H1 (cell line): ENCODE measurements around the gene NDUFAF8. TPM values are rescaled to one million over a fixed set of nuclear protein-coding genes. Genes with fewer than 3 reads are reported as not detected.

Experiments used
- CTCF ChIA-PET: fragments of 300-600 bp; sonication (Branson Sonifier 250); formaldehyde crosslinking; loops from one replicate; lab custom pipeline; 2021; ENCODE audit not compliant: partially characterized antibody; lab: Charles Lee
- POLR2A ChIA-PET: fragments of 300-600 bp; sonication (Branson Sonifier 250); formaldehyde crosslinking; loops from one replicate; lab custom pipeline; 2021; ENCODE audit warnings: inconsistent platforms; ENCODE audit not compliant: partially characterized antibody; lab: Charles Lee
- DNase-seq, 2 experiments: peaks; one replicate each; pipeline versions ENCODE4 v3.0.0 to v3.0.0-alpha.2; 2010 to 2022; ENCODE audit warnings: low spot score in 2 of 2, low read depth in 1 of 2, mixed read lengths in 1 of 2
- FAIRE-seq: peaks from 2 replicates; lab custom pipeline; 2011; peaks lifted over from hg19 to GRCh38; lab: Jason Lieb, UNC
- H2AFZ ChIP-seq: 2 replicates; pipeline ENCODE4 v1.8.1; 2012; ENCODE audit warnings: low read length, inconsistent platforms
- H2AK5ac ChIP-seq: 2 replicates; pipeline ENCODE4 v1.6.1; 2013; ENCODE audit warnings: low read depth, low read length
- H2BK120ac ChIP-seq: replicated peaks from 2 replicates; pipeline ENCODE3; 2013; ENCODE audit warnings: low read depth, low read length, inconsistent platforms
- H2BK12ac ChIP-seq: 2 replicates; pipeline ENCODE4 v1.6.1; 2013; ENCODE audit warnings: low read depth, low read length
- H2BK15ac ChIP-seq: 2 replicates; pipeline ENCODE4 v1.6.1; 2013; ENCODE audit warnings: low read length
- H2BK20ac ChIP-seq: 2 replicates; pipeline ENCODE4 v1.6.1; 2013; ENCODE audit warnings: low read length
- H2BK5ac ChIP-seq: 2 replicates; pipeline ENCODE4 v1.6.1; 2013; ENCODE audit warnings: low read depth, low read length
- H3K14ac ChIP-seq: 2 replicates; pipeline ENCODE4 v1.6.1; 2013; ENCODE audit warnings: inconsistent platforms; ENCODE audit not compliant: insufficient read length
- H3K18ac ChIP-seq: 2 replicates; pipeline ENCODE4 v1.6.1; 2013; ENCODE audit warnings: low read length; ENCODE audit errors: extremely low read depth
- H3K23ac ChIP-seq: 2 replicates; pipeline ENCODE4 v1.6.1; 2013; ENCODE audit warnings: inconsistent platforms; ENCODE audit not compliant: insufficient read length
- H3K23me2 ChIP-seq: 2 replicates; pipeline ENCODE4 v1.6.1; 2013; ENCODE audit warnings: low read depth, low read length
- H3K27ac ChIP-seq: 2 replicates; pipeline ENCODE4 v1.6.1; 2011; ENCODE audit warnings: low read depth, low read length, inconsistent platforms
- H3K27me3 ChIP-seq, 4 experiments: replicated peaks in 1 of 4; 1 replicate in 1 of 4; 2 replicates in 3 of 4; pipeline versions ENCODE4 v1.6.1 to v1.8.1; 2011 to 2013; ENCODE audit warnings: low read length in 3 of 4, mild to moderate bottlenecking in 3 of 4, inconsistent platforms in 2 of 4, mixed read lengths in 2 of 4, moderate library complexity in 1 of 4; ENCODE audit not compliant: control insufficient read depth in 3 of 4, insufficient read depth in 3 of 4; ENCODE audit errors: extremely low read depth in 1 of 4
- H3K36me3 ChIP-seq, 4 experiments: 2 replicates each; pipeline versions ENCODE4 v1.6.1 to v1.8.1; 2011 to 2013; ENCODE audit warnings: mild to moderate bottlenecking in 4 of 4, low read length in 3 of 4, moderate library complexity in 2 of 4, control low read depth in 1 of 4, inconsistent platforms in 1 of 4; ENCODE audit not compliant: insufficient read depth in 4 of 4, control insufficient read depth in 2 of 4
- H3K4ac ChIP-seq: replicated peaks from 2 replicates; pipeline ENCODE3; 2013; ENCODE audit warnings: low read length, low read depth, mixed read lengths, inconsistent platforms; ENCODE audit not compliant: insufficient read length
- H3K4me1 ChIP-seq, 4 experiments: replicated peaks in 1 of 4; 1 replicate in 1 of 4; 2 replicates in 3 of 4; pipeline versions ENCODE4 v1.6.1 to v1.8.1; 2011 to 2013; ENCODE audit warnings: low read length in 3 of 4, inconsistent platforms in 2 of 4, mixed read lengths in 1 of 4; ENCODE audit not compliant: insufficient read depth in 4 of 4, control insufficient read depth in 3 of 4
- H3K4me2 ChIP-seq, 2 experiments: 2 replicates each; pipeline versions ENCODE4 v1.6.1 to v1.8.1; 2011 to 2013; ENCODE audit warnings: low read depth in 2 of 2, low read length in 2 of 2, control low read depth in 1 of 2, inconsistent platforms in 1 of 2, mild to moderate bottlenecking in 1 of 2; ENCODE audit not compliant: insufficient read depth in 1 of 2
- H3K4me3 ChIP-seq, 4 experiments: fragments of 200-600, 300-600 bp in 1 of 4; sonication (generic), shearing (Covaris generic), sonication (Bioruptor Twin) in 1 of 4; 2 replicates each; pipeline versions ENCODE4 v1.5.1 to v1.8.1; 2011 to 2016; ENCODE audit warnings: low read length in 4 of 4, low read depth in 3 of 4, control low read depth in 2 of 4, inconsistent platforms in 2 of 4, mild to moderate bottlenecking in 2 of 4, mixed read lengths in 1 of 4, moderate library complexity in 1 of 4; ENCODE audit not compliant: insufficient read depth in 2 of 4; ENCODE audit errors: extremely low read depth in 1 of 4
- H3K56ac ChIP-seq: replicated peaks from 2 replicates; pipeline ENCODE3; 2013; ENCODE audit warnings: low read depth, mild to moderate bottlenecking, mixed read lengths, low read length, inconsistent platforms; ENCODE audit not compliant: insufficient read length
- H3K79me1 ChIP-seq: 2 replicates; pipeline ENCODE4 v1.6.1; 2013; ENCODE audit warnings: low read depth, low read length, control low read depth
- H3K79me2 ChIP-seq, 2 experiments: 2 replicates each; pipeline versions ENCODE4 v1.6.1 to v1.8.1; 2012 to 2013; ENCODE audit warnings: low read length in 2 of 2, mild to moderate bottlenecking in 2 of 2, inconsistent platforms in 1 of 2; ENCODE audit not compliant: insufficient read depth in 2 of 2, control insufficient read depth in 1 of 2
- H3K9ac ChIP-seq, 4 experiments: replicated peaks in 1 of 4; 1 replicate in 1 of 4; 2 replicates in 3 of 4; pipeline versions ENCODE4 v1.6.1 to v1.8.1; 2011 to 2013; ENCODE audit warnings: low read depth in 3 of 4, low read length in 3 of 4, control low read depth in 2 of 4, mild to moderate bottlenecking in 2 of 4, moderate library complexity in 2 of 4, inconsistent platforms in 1 of 4; ENCODE audit errors: extremely low read depth in 1 of 4
- H3K9me3 ChIP-seq, 2 experiments: 2 replicates each; pipeline versions ENCODE4 v1.6.1 to v1.8.1; 2012 to 2013; ENCODE audit warnings: mild to moderate bottlenecking in 2 of 2, moderate library complexity in 2 of 2, control low read depth in 1 of 2, inconsistent platforms in 1 of 2, low read depth in 1 of 2, low read length in 1 of 2, mixed read lengths in 1 of 2; ENCODE audit not compliant: insufficient read depth in 2 of 2
- H4K20me1 ChIP-seq, 2 experiments: replicated peaks in 1 of 2; 2 replicates each; pipeline versions ENCODE3 to v1.8.1; 2011 to 2013; ENCODE audit warnings: inconsistent platforms in 2 of 2, low read length in 2 of 2, mild to moderate bottlenecking in 1 of 2; ENCODE audit not compliant: insufficient read depth in 2 of 2, control insufficient read depth in 1 of 2
- H4K5ac ChIP-seq: 2 replicates; pipeline ENCODE4 v1.6.1; 2013; ENCODE audit warnings: low read length, low read depth, mixed read lengths, inconsistent platforms; ENCODE audit not compliant: insufficient read length
- H4K8ac ChIP-seq: 2 replicates; pipeline ENCODE4 v1.8.0; 2013; ENCODE audit warnings: mild to moderate bottlenecking, moderate library complexity, low read length, inconsistent platforms; ENCODE audit not compliant: insufficient read depth; ENCODE audit errors: extremely low read depth
- H4K91ac ChIP-seq: replicated peaks from 2 replicates; pipeline ENCODE3; 2013; ENCODE audit warnings: low read length, mixed read lengths, inconsistent platforms; ENCODE audit not compliant: insufficient read length
- WGBS, 2 experiments: shearing (Covaris generic) in 1 of 2; methylation state at CpG; one replicate each; pipeline versions ENCODE4 v1.1.6 to v1.1.7; 2013 to 2015; ENCODE audit warnings: low lambda C conversion rate in 2 of 2, mixed read lengths in 2 of 2, inconsistent platforms in 1 of 2, low coverage in 1 of 2, missing lambda C conversion rate in 1 of 2; ENCODE audit not compliant: insufficient replicate concordance in 2 of 2, insufficient coverage in 1 of 2, insufficient read length in 1 of 2; ENCODE audit errors: extremely low coverage in 1 of 2, missing lambda C conversion rate in 1 of 2; 5-methylcytosine and 5-hydroxymethylcytosine counted together
- polyA plus RNA-seq, 7 experiments: library from polyadenylated mRNA; depleted of rRNA in 3 of 7; stranded (reverse) in 5 of 7; unstranded in 2 of 7; fragments of >200 nt in 5 of 7; fragments of 200-250 nt in 2 of 7; gene quantifications; 1 replicate in 5 of 7; 2 replicates in 1 of 7; 4 replicates in 1 of 7; pipeline versions ENCODE4 v1.2.1 to v1.2.3, GENCODE V29; 2011 to 2013; ENCODE audit warnings: missing spikeins in 2 of 7, mixed read lengths in 2 of 7
- total RNA-seq: library from RNA; stranded (reverse); fragmentation: NEBNext Ultra II Directional; extraction: Animal tissue kit (Norgen Biotek cat#: 25700); gene quantifications from 2 replicates; pipeline ENCODE4 v1.2.1, GENCODE V29; 2021

Gene NDUFAF8
- total and polyA plus RNA-seq, 2 of the 8 experiments (the other 6 are each of a cell fraction or from before 2014, with no cell fraction given): 48.9 to 91.1 TPM

GRCh38 chr17:81278831-81279230 lies 39.7 kb downstream of the NDUFAF8 start:
- Histone ChIP-seq H2BK120ac (no peak overlapping the region), H4K91ac (no peak overlapping the region), H2BK5ac (no peak overlapping the region), H2AK5ac (no peak overlapping the region), H2AFZ (no peak overlapping the region), H3K27ac (no peak overlapping the region), H2BK12ac (no peak overlapping the region), H3K14ac (no peak overlapping the region), H3K9me3 (no peaks in the 10 kb centered on the region), H3K27me3 (no peaks in the 10 kb centered on the region), H3K79me1 (peaks cover 3% of the 10 kb centered on the region), H3K23ac (no peak overlapping the region), H3K23me2 (no peaks in the 10 kb centered on the region), H4K20me1 (peaks cover 13 to 14% of the 10 kb centered on the region in 2 experiments), H3K18ac (no peak overlapping the region), H3K9ac (no peak overlapping the region), H2BK15ac (no peak overlapping the region), H4K5ac (no peak overlapping the region), H2BK20ac (no peak overlapping the region), H4K8ac (no peak overlapping the region), H3K4me1 (peaks cover 0 to 4% (median 0%) of the 10 kb centered on the region in 4 experiments; a peak in 1 of 7 replicates), H3K36me3 (peaks cover 2 to 12% (median 6%) of the 10 kb centered on the region in 4 experiments; a peak in 4 of 8 replicates), H3K4me3 (no peak overlapping the region), H3K4ac (no peak overlapping the region), H3K4me2 (no peak overlapping the region), H3K56ac (no peak overlapping the region), H3K79me2 (no peaks in the 10 kb centered on the region)
- FAIRE-seq (no peak), DNase-seq (no peak)
- POLR2A ChIA-PET: interaction anchor here (1.1 to 1.7 kb wide), 2 partner anchors 230 to 234 kb away, joined by 3 to 4 read pairs; partner anchors contain the start of gene ACTG1
- 92% methylated on average over 8 of the region's 8 CpGs; no CpG with 5 or more reads in 1 of the 2 experiments for WGBS, 2 experiments
- CTCF ChIA-PET: interaction anchor here (0.6 to 3.5 kb wide), 6 partner anchors 13 to 34 kb away, joined by 3 to 15 read pairs (median 4); no protein-coding TSS in a partner anchor
